BLaER1 treated with 17β-estradiol and CSF1 and Interleukin-3, amounts not matched to agents 10 nM and 100 nM (cell line): ENCODE data around the gene ZFP36L1.
A peak's percentile ranks its signal among the peaks of the same experiment; 100 is the strongest.

ENCODE experiments used
- H3K27ac ChIP-seq, 11 experiments: shearing (Covaris generic); formaldehyde crosslinking; 2 replicates each; pipeline ENCODE4 v1.8.1; 2022
- H3K27me3 ChIP-seq, 11 experiments: shearing (Covaris generic); formaldehyde crosslinking; 2 replicates each; pipeline ENCODE4 v1.8.1; 2022
- H3K36me3 ChIP-seq, 11 experiments: shearing (Covaris generic); formaldehyde crosslinking; 2 replicates each; pipeline ENCODE4 v1.8.1; 2022
- H3K4me1 ChIP-seq, 10 experiments: shearing (Covaris generic); formaldehyde crosslinking; 2 replicates each; pipeline ENCODE4 v1.8.1; 2022
- H3K4me2 ChIP-seq, 11 experiments: shearing (Covaris generic); formaldehyde crosslinking; 2 replicates each; pipeline ENCODE4 v1.8.1; 2022
- H3K4me3 ChIP-seq, 10 experiments: shearing (Covaris generic); formaldehyde crosslinking; 2 replicates each; pipeline ENCODE4 v1.8.1; 2022
- H3K9ac ChIP-seq, 11 experiments: shearing (Covaris generic); formaldehyde crosslinking; 2 replicates each; pipeline ENCODE4 v1.8.1; 2022
- H3K9me3 ChIP-seq, 11 experiments: shearing (Covaris generic); formaldehyde crosslinking; replicated peaks in 1 of 11; 2 replicates each; pipeline ENCODE4 v1.8.1; 2022
- H4K20me1 ChIP-seq, 11 experiments: shearing (Covaris generic); formaldehyde crosslinking; 2 replicates each; pipeline ENCODE4 v1.8.1; 2022
- Cebpa-rat ChIP-seq, 11 experiments: shearing (Covaris generic); IDR thresholded peaks; 2 replicates each; pipeline ENCODE4 v1.8.1; 2022

Gene ZFP36L1

DNA sequence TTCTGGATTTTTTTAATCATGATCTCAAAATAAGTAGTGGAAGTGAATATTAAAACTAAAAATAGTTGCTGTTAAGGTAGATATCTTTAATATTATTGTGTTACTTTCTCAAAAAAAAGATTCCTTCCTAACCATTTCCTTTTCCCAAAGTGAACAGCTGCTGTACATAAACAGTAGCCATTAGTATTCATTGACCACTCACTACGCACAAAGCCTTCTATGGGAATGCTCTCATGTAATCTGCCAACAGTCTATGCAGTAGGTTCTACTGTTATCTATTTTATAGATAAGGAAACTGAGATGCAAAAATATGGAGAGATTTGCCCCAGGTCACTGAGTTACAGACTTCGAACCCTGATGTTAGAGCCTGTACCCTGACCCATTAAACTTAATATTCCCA lies 32.1 kb downstream of the ZFP36L1 start:
- Histone ChIP-seq H3K36me3 (no peaks in the 10 kb centered on the region), H3K27me3 (no peaks in the 10 kb centered on the region)

DNA sequence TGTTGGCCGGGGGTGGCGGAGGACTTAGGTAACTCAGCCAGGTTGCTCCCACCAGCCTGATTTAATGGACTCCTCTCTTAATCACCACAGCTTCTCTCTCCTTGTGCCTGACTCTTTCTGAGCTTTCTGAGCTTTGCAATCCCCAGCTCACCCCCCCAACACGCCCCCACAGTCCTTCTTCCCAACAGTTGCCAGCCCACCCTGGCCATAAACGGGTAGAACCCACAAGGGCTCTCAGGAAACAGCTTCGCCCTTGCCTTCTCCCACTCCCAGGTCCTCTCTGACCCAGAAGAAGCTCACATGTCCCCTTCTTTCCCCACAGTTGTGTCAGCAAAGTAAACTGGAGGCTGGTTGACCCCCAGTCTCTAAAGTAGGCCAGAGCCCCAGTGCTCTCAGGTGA lies 32.9 kb downstream of the ZFP36L1 start:
- H3K27me3 ChIP-seq, result no peaks in the 10 kb centered on the region
- H3K4me1 ChIP-seq, result peaks cover 74 to 94% (median 88%) of the 10 kb centered on the region in 10 experiments
- H4K20me1 ChIP-seq, result no peaks in the 10 kb centered on the region
- H3K36me3 ChIP-seq, result no peaks in the 10 kb centered on the region
- H3K4me3 ChIP-seq, result no peak overlapping the region
- H3K9ac ChIP-seq, result peak overlapping the region in 2 of 11 experiments; percentile 1 to 48; a peak in 2 of 22 replicates
- no peak for TF ChIP-seq Cebpa-rat (IDR thresholded peaks at IDR 0.05)
- peak overlapping the region in 9 of 11 experiments; percentile 3 to 93 (median 68); a peak in 15 of 22 replicates for H3K27ac ChIP-seq
- peak overlapping the region; percentile 83 to 95 (median 90) for H3K4me2 ChIP-seq
- no peaks in the 10 kb centered on the region for H3K9me3 ChIP-seq

More for the DNA sequence above, 32.1 kb downstream of the ZFP36L1 start:
- H3K27ac ChIP-seq, result peak overlapping the region in 1 of 11 experiments; percentile 68; a peak in 2 of 22 replicates
- TF ChIP-seq Cebpa-rat (IDR thresholded peaks at IDR 0.05), result no peak
- H3K4me3 ChIP-seq, result no peak overlapping the region
- H4K20me1 ChIP-seq, result no peaks in the 10 kb centered on the region
- H3K9ac ChIP-seq, result no peak overlapping the region
- peaks cover 68 to 94% (median 84%) of the 10 kb centered on the region in 10 experiments for H3K4me1 ChIP-seq
- H3K9me3 ChIP-seq, result no peaks in the 10 kb centered on the region
- H3K4me2 ChIP-seq, result peak overlapping the region in 7 of 11 experiments; percentile 29 to 93 (median 91); a peak in 6 of 22 replicates

DNA sequence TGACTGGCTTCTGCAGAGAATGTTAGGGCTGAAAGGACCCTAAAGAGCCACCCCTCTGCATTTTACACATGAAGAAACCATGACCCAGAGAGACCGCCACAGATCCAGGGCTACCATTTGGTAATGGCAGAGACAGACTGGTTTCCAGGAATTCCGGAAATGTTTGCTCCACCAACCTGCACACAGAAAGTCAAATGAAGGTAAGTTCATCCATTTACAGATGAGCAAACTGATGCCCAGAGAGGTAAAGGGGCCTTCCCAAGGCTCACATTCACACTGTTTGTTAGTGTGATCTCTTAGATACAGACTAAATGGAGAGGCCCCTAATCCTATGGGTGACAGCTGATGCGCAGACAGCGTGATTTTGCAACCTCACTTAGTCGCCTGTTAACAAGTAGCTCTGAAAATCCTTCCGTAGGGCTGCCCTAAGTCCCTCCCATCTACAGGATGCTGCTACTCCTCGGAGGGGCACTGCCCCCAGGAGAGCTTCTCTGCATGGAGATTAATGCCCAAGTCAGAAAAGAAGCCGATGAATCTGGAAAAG lies 33.8 kb downstream of the ZFP36L1 start:
- H3K4me1 ChIP-seq, result peaks cover 82 to 98% (median 92%) of the 10 kb centered on the region in 10 experiments
- H3K4me2 ChIP-seq, result peak overlapping the region; percentile 83 to 95 (median 90)
- H4K20me1 ChIP-seq, result no peaks in the 10 kb centered on the region
- no peaks in the 10 kb centered on the region for H3K27me3 ChIP-seq
- H3K9me3 ChIP-seq, result no peaks in the 10 kb centered on the region
- no peaks in the 10 kb centered on the region for H3K36me3 ChIP-seq
- peak overlapping the region in 1 of 10 experiments; percentile 1; a peak in 2 of 20 replicates for H3K4me3 ChIP-seq
- TF ChIP-seq Cebpa-rat (IDR thresholded peaks at IDR 0.05), result no peak
- H3K9ac ChIP-seq, result peak overlapping the region in 7 of 11 experiments; percentile 42 to 75 (median 72); a peak in 11 of 22 replicates
- peak overlapping the region; percentile 61 to 93 (median 82); a peak in 21 of 22 replicates for H3K27ac ChIP-seq

DNA sequence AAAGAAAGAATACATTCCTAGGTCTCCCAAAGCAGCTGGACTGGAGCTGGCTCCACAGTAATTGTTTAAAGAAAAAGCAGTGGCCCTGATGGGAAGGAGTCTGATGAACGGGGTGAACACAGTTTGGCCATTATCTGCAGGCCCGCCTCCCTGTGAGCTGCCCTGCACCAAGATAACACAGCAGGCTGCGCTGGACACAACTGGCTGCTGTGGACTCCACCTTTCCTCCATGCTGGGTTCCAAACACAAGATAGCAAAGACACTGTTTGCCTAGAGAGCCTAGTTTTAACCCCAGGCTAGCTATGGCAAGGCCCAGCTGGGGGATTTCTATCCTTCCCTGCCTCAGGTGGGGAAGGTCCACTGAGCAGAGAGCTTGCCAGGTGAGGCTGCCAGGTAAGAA lies 34.6 kb downstream of the ZFP36L1 start:
- Histone ChIP-seq H3K9me3 (no peaks in the 10 kb centered on the region), H3K4me1 (peaks cover 86 to 100% (median 96%) of the 10 kb centered on the region in 10 experiments), H3K4me3 (peak overlapping the region in 3 of 10 experiments; percentile 4 to 27 (median 19); a peak in 3 of 20 replicates), H3K36me3 (no peaks in the 10 kb centered on the region), H4K20me1 (no peaks in the 10 kb centered on the region), H3K4me2 (peak overlapping the region; percentile 83 to 95 (median 90)), H3K9ac (peak overlapping the region in 10 of 11 experiments; percentile 42 to 75 (median 62); a peak in 19 of 22 replicates), H3K27ac (peak overlapping the region; percentile 61 to 93 (median 82); a peak in 21 of 22 replicates), H3K27me3 (no peaks in the 10 kb centered on the region)
- TF ChIP-seq Cebpa-rat (IDR thresholded peaks at IDR 0.05), result no peak

DNA sequence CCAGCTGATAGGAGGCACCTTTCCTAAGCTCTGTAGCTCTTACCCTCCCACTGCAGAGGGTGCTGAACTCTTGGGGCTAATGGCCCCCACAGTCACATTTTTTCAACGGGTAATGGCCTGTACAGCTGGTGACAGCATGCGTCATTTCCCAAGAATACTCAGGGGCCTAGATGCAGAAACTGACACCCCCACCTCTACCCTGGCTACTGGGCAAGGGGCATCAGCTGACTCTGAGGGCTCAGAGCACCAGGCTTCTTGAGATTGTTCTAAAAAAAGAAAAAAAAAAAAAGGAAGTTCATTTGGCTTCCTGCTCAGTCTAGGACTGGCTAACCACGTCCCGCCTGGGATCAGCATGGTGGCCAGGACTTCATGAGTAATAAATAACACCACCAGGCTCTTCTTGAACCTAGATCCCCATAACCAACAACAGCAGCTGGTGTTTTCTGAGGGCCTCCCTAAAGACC lies 35.2 kb downstream of the ZFP36L1 start:
- Histone ChIP-seq H3K4me3 (peak overlapping the region in 1 of 10 experiments; percentile 7; a peak in 1 of 20 replicates), H3K9me3 (no peaks in the 10 kb centered on the region), H4K20me1 (no peaks in the 10 kb centered on the region), H3K4me1 (peaks cover 86 to 100% (median 96%) of the 10 kb centered on the region in 10 experiments), H3K27ac (peak overlapping the region; percentile 73 to 93 (median 82)), H3K9ac (peak overlapping the region; percentile 47 to 75 (median 65); a peak in 20 of 22 replicates), H3K4me2 (peak overlapping the region; percentile 83 to 95 (median 91)), H3K27me3 (no peaks in the 10 kb centered on the region), H3K36me3 (no peaks in the 10 kb centered on the region)
- TF ChIP-seq Cebpa-rat (IDR thresholded peaks at IDR 0.05), result peak in 2 of 11 experiments; percentile 7 to 18; a peak in 1 of 22 replicates

DNA sequence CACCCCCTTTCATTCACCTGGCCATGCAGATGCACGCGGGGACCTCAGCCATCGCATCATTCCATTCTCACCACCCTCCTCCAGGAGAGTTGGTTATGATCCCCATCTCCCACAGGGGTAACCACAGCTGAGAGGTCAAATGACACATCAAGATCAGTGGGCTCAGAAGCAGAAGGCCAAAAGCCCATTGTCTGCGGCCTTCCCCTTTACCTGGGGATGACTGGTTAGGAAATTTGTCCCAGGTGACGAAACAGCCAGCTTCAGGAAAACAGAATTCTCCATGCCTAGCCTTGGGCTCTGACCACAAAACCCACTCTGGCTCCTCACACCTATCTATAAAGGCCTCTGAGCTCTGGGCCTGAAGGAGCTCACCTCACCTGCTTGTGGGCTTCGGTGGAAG lies 36.1 kb downstream of the ZFP36L1 start:
- TF ChIP-seq Cebpa-rat (IDR thresholded peaks at IDR 0.05), result no peak
- H3K4me1 ChIP-seq, result peaks cover 87 to 98% (median 94%) of the 10 kb centered on the region in 10 experiments

DNA sequence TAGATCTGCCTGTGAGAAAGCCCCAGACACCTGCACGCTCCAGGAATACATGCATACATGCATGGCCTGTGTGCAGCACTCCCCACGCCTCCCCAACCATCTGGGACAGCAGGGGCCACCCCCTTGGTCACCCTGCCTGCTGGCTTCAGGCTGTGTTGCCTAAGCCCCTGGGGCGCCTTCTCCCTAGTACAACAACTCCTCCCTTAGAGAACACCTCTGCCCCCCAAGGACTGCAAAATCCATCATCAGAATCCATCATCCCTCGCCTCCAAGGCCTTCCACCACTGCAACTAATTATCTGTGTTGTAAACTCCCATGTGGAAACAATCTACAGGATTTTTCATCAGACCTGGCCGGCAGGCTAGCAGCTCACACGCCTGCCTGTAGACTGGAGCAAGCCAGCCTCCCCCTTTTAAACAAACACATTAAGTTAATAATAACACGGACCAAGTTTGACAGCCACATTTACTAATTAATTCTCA lies 36.8 kb downstream of the ZFP36L1 start:
- Histone ChIP-seq H3K4me3 (no peak overlapping the region; a peak in 2 of 20 replicates), H3K4me1 (peaks cover 81 to 92% (median 88%) of the 10 kb centered on the region in 10 experiments), H3K4me2 (peak overlapping the region; percentile 83 to 95 (median 91)), H3K9me3 (no peaks in the 10 kb centered on the region), H4K20me1 (no peaks in the 10 kb centered on the region), H3K36me3 (no peaks in the 10 kb centered on the region), H3K27me3 (no peaks in the 10 kb centered on the region), H3K27ac (peak overlapping the region in 10 of 11 experiments; percentile 69 to 93 (median 82); a peak in 17 of 22 replicates), H3K9ac (peak overlapping the region in 5 of 11 experiments; percentile 49 to 71 (median 68); a peak in 7 of 22 replicates)
- TF ChIP-seq Cebpa-rat (IDR thresholded peaks at IDR 0.05), result no peak

More for the DNA sequence above, 36.1 kb downstream of the ZFP36L1 start:
- no peaks in the 10 kb centered on the region for H3K27me3 ChIP-seq
- H3K9me3 ChIP-seq, result no peaks in the 10 kb centered on the region
- peak overlapping the region in 1 of 10 experiments; percentile 30; a peak in 3 of 20 replicates for H3K4me3 ChIP-seq
- no peaks in the 10 kb centered on the region for H4K20me1 ChIP-seq
- peak overlapping the region; percentile 69 to 93 (median 81) for H3K27ac ChIP-seq
- H3K4me2 ChIP-seq, result peak overlapping the region; percentile 83 to 95 (median 91)
- H3K36me3 ChIP-seq, result no peaks in the 10 kb centered on the region
- H3K9ac ChIP-seq, result peak overlapping the region; percentile 44 to 71 (median 56); a peak in 16 of 22 replicates

DNA sequence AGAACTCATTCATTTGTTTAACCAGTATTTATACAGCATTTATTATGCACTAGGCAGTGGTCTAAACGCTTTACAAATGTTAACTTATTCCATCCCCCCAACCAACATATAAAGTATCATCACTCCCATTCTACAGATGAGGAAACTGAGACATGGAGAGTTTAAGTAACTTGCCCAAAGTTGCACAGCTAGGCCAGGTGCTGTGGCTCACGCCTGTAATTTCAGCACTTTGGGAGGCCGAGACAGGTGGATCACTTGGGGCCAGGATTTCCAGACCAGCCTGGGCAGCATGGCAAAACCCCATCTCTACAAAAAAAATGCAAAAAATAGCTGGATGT lies 37.9 kb downstream of the ZFP36L1 start:
- Histone ChIP-seq H3K4me3 (no peak overlapping the region), H3K27ac (peak overlapping the region in 1 of 11 experiments; percentile 36; a peak in 2 of 22 replicates), H3K9me3 (no peaks in the 10 kb centered on the region), H3K9ac (no peak overlapping the region), H4K20me1 (no peaks in the 10 kb centered on the region), H3K27me3 (0 out of 22 replicates have a peak, but pooled peaks cover 0 to under 1% (median 0%) of the 10 kb centered on the region in 11 experiments), H3K4me2 (peak overlapping the region; percentile 83 to 95 (median 91)), H3K36me3 (no peaks in the 10 kb centered on the region), H3K4me1 (peaks cover 76 to 83% (median 79%) of the 10 kb centered on the region in 10 experiments)
- TF ChIP-seq Cebpa-rat (IDR thresholded peaks at IDR 0.05), result no peak

DNA sequence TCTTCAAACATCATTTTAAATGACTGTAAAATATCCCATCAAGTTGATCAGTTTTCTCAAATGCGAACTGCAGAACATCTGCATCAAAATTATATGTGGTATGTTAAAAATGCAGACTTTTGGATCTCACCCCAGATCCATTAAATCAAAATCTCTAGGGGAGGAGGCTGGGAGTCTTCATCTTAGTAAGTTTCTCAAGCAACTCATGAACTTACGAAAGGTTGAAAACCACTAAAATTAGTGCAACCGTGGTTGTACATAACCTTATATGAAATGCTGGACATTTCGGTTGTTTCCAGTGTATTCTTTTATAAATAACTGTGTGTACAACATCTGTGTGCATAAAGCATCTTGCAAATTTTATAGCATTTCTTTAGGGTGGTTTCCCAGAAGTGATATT lies 39.2 kb downstream of the ZFP36L1 start:
- Histone ChIP-seq H3K36me3 (no peaks in the 10 kb centered on the region), H3K9ac (no peak overlapping the region), H3K27ac (no peak overlapping the region), H3K9me3 (no peaks in the 10 kb centered on the region), H4K20me1 (no peaks in the 10 kb centered on the region), H3K4me2 (peak overlapping the region in 9 of 11 experiments; percentile 4 to 95 (median 90); a peak in 13 of 22 replicates), H3K4me3 (no peak overlapping the region), H3K4me1 (peaks cover 63 to 70% (median 66%) of the 10 kb centered on the region in 10 experiments), H3K27me3 (peaks cover 0 to 3% (median 0%) of the 10 kb centered on the region in 11 experiments; a peak in 1 of 22 replicates)
- no peak for TF ChIP-seq Cebpa-rat (IDR thresholded peaks at IDR 0.05)
